HG03108 (cell line): ENCODE data around the gene TEDC2.
"Not testable (repeated sequence)": the region's sequence is repeated elsewhere in the genome, so short reads cannot be mapped to it uniquely, and the experiment has no call there.

Experiments
- ATAC-seq: cut with Tn5 transposase; IDR thresholded peaks from one replicate; pipeline ENCODE4 v1.9.1; 2021; ENCODE audit warnings: moderate library complexity; ENCODE audit not compliant: unreplicated experiment

TEDC2 gene

DNA sequence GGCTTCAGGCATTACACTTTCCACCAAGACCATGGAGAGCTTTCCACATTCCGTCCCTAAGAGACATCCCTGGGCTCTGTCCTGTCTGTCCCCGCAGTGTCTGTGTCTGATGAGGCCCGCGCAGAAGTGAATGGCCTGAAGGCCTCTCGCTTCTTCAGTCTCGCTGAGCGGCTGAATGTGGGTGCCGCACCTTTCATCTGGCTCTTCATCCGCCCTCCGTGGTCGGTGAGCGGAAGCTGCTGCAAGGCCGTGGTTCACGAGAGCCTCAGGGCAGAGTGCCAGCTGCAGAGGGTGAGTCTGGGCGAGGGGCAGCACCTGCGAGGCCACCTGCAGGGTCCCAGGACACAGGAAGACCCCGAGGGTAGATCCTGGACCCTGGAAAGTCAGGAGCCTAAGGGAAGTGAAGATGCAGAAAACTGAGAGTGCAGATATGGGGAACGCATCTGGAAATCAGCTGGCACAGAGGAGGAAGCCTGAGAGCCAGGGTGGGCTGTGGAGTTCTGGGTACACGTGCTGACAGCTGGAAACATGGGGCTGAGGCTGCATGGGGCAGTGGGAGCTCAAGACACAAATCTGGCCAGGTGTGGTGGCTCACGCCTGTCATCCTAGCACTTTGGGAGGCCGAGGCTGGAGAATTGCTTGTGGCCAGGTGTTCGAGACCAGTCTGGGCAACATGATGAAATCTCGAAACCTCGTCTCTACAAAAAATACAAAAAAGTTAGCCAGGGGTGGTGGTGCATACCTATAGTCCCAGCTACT is 22.7 kb upstream of the TEDC2 start:
- ATAC-seq = no peak

DNA sequence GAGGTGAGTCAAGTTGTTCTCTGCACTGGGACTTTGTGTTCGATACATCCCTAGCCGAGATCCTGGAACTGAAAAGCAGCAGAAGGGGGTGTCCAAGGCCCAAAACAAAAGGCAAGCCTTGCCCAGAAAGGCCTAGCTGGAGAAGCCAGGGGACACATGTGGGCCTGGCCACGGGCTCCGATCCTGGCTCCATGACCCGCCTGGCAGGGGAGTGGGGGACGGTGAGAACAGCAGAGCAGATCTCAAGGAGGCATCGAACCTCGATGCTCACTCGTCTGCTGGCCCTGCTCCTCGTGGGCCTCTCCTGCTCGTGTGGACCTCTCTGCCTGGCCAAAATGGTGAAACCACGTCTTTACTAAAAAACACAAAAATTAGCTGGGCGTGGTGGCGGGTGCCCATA is 21.8 kb upstream of the TEDC2 start:
- no peak for ATAC-seq

DNA sequence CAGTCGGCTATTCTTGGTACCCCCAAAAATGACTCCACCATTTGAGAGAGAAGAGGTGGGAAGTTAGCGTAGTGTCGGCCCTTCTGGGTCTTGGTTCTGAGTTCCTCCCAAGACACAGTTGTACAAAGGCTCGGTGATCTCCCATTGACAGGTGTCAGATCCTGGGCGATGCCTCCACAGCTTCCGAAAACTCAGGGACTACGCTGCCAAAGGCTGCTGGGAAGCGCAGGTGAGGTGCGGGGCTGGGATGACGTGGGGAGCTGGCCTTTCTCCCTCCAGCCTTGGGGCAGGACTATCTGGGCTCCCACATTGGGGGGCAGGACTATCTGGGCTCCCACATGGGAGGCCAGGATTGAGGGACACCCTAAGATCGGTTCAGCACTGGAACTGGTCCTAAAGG is 20.3 kb upstream of the TEDC2 start:
- ATAC-seq = no peak

DNA sequence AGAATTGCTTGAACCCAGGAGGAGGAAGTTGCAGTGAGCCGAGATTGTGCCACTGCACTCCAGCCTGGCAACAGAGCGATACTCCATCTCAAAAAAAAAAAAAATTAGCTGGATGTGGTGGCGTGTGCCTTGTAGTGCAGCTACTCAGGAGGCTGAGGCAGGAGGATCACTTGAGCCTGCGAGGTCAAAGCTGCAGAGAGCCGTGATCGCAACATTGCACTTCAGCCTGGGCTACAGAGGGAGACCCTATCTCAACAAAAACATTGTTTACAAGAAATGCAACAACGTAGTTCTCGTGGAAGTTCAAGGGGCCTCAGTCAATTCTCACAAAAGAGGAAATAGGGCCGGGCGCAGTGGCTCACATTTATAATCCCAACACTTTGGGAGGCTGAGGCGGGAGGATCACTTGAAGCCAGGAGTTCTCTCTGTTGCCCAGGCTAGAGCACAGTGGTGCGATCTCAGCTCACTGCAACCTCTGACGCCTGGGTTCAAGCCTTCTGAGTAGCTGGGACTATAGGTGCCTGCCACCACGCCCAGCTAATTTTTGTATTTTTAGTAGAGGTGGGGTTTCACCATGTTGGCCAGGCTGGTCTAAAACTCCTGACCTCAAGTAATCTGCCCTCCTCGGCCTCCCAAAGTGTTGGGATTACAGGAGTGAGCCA is 18.6 kb upstream of the TEDC2 start:
- not testable (repeated sequence) for ATAC-seq

DNA sequence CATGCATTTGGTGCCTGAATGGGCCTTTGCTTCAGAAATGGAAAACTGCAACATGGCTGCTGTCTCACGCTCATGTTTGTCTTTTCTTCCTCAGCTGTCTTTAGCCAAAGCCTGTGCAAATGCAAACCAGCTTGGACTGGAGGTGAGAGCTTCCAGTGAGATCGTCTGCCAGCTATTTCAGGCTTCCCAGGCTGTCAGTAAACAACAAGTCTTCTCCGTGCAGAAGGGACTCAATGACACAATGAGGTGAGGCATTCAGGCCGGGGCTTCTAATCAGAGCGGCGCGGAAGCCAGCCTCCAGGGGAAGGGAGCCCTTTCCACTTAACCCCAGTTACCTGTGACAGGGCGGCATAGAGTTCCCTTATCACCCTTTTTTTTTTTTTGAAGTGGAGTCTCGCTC is 16.4 kb upstream of the TEDC2 start:
- ATAC-seq = no peak

DNA sequence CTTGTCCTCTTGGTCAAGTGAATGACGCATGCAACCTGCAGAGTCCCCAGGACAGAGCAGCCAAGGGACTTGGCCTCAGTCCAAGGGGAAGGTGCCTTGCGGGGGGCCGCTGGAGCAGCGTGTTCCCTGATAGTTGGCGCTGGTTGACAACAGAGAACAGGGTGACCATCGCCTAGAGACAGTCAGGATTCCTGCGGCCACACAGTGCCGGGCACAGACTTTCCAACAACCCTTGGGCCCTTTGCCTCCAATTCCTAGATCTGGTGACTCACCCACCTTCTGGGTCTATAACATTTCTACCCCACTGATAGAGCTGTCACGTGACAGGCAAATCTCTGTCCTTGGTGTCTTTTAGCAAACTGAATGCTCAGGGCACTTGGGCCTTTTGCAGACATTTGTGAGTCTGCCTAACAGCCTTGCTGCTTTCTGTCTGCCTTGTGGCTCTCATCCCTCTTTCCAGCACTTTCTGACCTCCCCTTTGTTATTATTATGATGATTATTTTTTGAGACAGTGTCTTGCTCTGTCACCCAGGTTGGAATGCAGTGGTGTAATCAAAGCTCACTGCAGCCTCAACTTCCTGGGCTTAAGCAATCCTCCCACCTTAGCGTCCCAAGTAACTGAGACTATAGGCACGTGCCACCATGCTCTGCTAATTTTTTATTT is 11.9 kb upstream of the TEDC2 start:
- ATAC-seq = no peak

DNA sequence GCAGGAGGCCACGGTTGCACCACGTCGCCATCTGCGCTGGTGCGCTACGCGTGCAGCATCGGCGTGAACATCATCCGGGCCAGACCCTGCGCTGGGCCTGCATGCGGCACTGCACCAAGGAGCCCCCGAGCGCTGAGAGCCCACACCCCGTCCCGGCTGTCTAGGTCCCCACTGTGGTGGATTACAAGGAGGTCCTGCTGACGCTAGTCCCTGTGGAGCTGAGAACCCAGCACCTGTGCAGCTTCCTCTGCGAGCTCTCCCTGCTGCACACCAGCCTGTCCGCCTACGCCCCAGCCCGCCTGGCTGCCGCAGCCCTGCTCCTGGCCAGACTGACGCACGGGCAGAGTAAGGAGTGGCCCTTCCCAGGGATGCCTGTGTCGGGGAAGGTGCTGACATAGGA is 10.8 kb upstream of the TEDC2 start:
- ATAC-seq = no peak

DNA sequence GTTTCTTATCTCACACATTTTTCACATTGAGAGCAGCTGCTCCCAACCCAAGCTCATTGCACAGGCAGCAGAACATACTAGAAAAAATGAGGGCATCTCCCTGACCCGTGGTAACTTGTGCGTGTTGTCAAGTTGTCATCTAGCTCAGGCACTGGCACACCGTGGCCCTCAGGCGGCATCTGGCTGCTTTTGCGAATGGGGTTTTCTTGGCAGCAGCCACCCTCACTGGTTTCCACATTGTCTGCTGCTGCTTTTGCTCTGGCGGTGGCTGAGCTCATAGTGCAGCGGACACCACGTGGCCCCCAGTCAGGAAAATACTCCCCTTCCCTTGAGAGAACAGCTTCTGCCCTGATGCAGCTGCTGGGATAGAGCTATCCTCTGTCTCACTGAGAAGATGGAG is 9.4 kb upstream of the TEDC2 start:
- no peak for ATAC-seq

DNA sequence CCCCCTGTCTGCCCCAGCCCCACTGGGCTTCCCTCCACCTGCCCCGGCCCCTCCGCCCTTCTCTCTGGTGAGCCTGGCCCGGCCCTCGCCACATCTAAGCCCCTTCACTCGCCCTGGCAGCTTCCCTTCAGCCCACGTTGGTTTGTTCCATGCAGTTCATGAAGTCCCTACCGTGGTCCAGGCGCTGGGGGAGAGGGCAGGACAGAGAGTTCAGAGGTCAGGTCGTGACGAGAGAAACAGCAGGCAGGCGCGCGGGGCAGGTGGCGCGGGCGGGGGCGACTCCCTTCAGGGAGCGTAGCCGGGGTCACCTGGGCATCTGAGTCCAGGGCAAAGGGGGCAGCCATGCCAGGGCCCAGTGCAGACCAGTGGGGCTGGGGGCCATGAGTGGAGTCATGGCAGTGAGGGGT is 8.9 kb upstream of the TEDC2 start:
- ATAC-seq = no peak

DNA sequence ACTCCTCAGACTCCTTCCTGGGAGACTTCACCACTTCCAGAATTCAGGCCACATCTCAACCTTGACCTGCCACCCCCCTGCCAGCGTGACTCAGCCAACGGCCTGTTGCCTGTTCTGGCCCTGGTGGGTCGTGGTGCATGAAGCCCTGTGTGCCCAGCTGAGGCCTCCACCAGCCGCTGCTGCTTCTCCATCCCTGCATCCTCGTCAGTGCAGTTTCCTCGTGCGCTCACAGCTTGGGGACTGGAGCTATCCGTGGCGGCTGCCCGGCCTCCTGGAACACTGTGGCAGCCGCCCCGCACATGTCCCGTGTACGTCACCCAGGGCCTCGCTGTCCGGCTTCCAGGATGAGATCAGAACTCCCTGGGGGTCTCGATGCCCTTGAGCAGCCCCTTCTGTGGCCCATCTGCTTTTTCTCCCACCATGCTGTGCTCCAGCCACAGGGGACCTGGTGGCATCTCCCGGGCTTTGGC is 8.0 kb upstream of the TEDC2 start:
- ATAC-seq = no peak

DNA sequence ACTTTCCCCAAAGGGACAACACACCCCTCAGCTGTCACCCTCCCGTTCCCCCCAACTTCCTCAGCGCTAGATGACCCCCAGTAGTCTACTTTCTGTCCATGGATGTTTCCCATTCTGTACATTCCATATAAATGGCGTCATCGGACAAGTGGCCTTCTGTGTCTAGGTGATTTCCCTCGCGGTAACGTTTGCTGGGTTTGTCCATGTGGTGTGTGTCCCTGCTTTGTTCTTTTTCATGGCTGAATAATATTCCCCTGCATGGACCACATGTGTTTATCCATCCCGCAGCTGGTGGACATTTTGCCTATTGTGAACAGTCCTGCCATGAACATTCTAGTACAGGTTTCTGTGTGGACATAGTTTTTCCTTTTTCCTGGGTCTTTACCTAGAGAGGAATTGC is 7.3 kb upstream of the TEDC2 start:
- no peak for ATAC-seq

DNA sequence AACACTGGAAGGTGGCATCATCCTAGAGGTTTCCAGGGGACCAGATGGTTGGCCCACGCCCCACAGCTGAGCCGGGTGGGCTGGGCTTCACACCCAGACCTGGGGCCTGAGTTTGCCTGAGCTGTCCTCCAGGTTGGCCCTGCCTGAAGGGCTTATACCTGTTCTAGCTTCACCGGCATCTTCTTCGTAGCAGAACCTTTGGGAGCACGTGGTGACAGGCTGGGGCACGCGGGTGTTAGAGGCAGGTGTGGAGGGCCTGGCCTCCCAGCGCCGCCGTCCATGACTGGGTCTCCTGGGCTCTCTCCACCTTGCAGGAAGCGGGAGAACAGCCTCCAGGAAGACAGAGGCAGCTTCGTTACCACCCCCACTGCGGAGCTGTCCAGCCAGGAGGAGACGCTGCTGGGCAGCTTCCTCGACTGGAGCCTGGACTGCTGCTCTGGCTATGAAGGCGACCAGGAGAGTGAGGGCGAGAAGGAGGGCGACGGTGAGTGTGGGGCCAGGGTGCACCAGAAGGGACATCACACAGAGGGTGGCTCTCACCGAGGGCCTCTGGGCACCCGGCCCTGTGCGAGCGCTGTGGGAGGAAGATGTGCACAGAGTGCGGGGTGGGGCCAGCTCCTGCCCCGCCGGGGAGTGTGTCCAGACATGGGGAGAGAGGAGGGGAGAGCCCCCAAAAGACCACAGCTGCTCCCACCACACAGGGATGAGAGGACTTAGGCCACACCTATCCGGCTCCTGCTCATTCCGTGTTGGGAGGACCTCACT is 4.6 kb upstream of the TEDC2 start:
- ATAC-seq = no peak

DNA sequence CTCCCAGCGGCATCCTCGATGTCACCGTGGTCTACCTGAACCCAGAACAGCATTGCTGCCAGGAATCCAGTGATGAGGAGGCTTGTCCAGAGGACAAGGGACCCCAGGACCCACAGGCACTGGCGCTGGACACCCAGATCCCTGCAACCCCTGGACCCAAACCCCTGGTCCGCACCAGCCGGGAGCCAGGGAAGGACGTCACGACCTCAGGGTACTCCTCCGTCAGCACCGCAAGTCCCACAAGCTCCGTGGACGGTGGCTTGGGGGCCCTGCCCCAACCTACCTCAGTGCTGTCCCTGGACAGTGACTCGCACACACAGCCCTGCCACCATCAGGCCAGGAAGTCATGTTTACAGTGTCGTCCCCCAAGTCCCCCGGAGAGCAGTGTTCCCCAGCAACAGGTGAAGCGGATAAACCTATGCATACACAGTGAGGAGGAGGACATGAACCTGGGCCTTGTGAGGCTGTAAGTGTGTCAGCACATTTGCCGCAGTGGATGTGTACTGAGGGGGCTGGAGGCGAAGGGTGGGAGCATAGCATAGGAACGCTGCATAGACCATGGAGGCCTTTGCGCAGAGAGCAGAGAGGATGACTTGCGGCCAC is 3.3 kb upstream of the TEDC2 start:
- ATAC-seq = no peak

DNA sequence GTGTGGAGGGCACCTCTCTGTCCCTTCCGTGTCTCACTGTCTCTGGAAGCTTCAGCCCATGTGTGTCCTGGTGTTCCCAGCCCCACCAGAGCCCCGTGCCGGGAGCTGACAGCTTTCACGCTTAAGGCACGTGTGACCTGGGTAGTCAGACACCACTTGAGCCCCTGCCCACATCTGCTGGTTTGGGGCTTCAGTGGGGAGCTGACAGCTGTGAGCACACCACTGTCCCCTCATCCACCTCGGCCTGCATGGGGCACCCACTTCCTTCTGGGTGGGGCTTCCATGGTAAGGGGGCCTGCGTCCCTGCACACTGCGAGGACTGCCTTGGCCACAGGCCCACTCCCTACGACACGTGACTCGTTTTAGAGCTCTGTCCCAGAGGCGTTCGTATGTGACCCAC is 2.6 kb upstream of the TEDC2 start:
- ATAC-seq = no peak

DNA sequence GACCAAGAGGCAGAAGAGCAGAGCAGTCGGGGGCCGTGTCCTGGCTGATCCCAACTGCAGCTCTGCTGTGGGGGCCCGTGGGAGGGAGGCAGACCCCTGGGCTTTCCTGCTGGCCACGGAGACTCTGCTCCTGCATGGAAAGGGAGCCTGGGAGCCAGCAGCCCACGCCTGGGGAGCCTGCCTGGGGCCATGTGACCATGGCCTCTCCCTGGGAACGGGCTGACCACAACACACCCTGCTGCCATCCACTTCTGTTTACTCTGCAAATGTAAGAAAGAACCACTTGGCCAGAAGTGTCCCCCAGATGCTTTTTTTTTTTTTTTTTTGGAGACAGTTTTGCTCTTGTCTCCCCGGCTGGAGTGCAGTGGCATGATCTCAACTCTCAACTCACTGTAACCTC is 2.0 kb upstream of the TEDC2 start:
- ATAC-seq = no peak

DNA sequence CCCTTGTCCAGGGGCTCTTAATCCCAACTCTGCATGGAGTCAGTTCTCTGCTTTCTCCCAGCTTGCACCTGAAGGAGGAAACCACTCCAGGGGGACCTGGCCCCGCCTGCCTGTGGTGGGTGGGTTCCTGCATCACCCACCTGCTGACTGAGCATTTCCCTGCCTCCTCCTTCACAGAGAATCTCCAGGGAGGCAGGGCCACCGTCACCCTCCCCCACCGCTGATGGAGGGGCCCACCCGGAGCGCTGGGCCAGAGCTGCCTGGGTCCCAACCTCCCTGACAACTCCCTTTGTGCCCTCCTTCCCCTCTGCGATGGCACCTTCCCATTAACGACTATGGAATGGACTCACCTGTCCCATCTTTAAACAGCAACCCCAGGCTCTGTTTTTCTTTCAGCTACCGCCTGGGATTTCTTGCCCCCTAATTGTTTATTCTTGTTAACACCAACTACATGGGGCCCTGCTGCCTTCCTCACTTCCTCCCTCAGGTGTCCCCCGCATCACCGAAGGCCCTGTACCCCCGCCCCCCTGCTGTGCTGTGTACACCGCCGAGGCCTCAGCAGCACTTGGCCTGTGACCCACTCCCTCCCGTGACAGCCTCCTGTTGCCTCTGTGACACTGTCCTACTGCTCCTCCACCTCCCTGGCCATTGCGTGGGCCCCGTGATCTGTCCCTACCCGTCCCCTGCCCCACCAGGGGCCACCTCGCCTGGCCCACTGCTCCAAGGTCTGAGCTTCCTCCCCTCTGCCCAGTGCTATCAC is 842 bp upstream of the TEDC2 start:
- ATAC-seq = no peak

DNA sequence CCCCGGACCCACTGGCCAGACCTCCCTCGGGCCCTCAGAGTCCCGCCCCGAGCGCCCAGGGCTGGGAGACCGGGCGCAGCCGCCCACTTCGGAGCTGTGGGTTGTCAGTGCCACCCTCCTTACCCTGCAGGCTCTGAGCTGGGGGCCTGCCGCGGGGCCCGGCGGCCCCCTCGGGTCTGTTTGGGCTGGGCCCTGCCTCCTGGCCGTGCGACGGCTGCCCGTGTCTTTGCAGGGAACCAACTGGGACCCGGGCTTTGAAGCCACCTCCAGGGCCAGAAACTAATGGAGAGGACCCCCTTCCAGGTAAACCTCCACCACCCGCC is 443 bp downstream of the TEDC2 start:
- ATAC-seq = no peak

DNA sequence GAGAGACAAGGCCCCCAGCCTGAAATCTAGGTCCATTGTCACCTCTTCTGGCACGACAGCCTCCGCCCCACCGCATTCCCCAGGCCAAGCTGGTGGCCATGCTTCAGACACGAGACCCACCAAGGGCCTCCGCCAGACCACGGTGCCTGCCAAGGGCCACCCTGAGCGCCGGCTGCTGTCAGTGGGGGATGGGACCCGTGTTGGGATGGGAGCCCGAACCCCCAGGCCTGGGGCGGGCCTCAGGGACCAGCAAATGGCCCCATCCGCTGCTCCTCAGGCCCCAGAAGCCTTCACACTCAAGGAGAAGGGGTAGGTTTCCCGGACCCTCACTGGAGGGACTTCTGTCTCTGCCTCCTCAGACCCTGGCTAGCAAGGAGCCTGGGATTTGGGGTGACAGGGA is 1.0 kb downstream of the TEDC2 start:
- ATAC-seq = no peak

DNA sequence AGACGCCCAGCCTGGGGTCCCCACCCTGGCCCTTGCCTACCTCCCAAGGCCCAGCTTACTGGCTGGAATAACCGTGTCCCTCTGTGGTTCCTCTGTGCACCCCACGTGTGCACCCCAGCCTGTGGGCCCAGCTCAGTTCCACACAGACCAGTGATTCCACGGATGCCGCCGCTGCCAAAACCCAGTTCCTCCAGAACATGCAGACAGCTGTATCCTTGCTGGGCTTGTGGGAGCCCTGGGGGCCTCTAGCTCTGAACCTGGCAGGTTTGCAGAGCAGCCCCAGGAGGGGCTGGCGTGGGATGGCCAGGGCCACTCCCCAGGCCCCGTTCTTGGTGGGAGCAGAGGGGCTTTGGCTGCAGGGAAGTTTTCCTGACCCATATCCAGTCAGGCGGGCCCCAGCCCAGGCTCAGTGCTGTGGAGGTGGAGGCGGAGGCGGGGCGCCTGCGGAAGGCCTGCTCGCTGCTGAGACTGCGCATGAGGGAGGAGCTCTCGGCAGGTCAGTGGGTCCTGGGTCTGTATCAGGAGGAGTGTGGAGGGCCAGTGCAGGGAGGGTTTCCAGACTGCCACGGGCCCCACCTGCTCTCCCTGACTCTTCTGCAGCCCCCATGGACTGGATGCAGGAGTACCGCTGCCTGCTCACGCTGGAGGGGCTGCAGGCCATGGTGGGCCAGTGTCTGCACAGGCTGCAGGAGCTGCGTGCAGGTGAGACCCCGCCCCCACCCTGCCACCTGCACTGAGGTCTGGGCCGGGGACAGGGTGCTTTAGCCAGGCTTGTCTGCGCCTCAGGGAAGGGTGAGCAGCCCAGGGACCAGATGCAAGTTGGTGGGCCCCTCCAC is 2.3 kb downstream of the TEDC2 start:
- no peak for ATAC-seq

DNA sequence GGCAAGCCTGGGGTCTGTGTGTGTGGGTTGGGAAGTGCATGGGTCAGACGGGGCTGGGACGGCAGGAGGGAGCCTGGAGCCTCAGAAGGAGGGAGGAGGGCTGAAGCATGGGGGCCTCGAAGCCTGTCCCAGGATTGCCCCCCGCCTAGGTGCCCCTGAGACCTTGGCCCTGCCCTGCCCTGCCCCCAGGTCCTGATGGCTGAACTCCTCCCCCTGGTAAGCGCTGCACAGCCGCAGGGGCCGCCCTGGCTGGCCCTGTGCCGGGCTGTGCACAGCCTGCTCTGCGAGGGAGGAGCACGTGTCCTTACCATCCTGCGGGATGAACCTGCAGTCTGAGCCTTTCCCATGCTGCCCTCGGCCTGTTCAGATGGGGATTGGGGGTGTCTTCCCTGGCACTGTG is 4.4 kb downstream of the TEDC2 start:
- no peak for ATAC-seq
